ENCODE data around the gene MCM5. TPM values are rescaled to one million over a fixed set of nuclear protein-coding genes. Genes with fewer than 3 reads are reported as not detected.

Gene MCM5
- total and polyA plus RNA-seq, 4 donors: 6.7 to 104 (median 8.8) TPM

DNA sequence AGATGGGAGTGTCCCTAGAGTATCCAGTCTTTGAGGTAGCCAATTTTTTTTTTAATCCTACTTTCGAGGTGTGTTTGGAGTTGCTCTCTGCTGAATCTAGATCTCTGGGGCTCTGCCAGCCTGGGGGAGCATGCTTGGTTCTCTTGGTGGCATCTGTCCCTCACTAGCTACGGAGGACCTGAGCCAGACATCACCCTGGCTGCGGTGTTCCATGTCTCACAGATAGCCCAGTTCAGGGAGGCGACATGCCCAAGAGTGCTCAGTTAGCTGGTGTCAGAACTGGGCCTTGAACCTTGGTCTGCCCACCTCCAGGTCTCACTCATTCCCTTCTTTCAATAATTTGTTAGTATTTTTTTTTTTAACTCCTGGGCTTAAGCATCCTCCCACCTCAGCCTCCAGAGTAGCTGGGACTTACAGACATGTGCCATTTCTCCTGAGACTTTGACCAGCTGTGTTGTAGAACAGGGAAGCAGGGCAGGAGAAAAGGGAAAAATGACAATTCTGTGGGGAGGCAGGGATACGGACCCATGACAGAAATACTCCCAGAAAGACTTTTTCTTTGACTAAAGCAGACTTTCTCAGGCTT is 18.4 kb upstream of the MCM5 start:
- no peak for DNase-seq (ENCODE audit: low spot score)
- peak overlapping the region; percentile 69 to 74 for H3K27ac ChIP-seq (ENCODE audit: low read depth in 1 of 2, low read length in 2 of 2)
- peaks cover 15 to 56% (median 44%) of the 10 kb centered on the region in 4 donors for H3K4me1 ChIP-seq (ENCODE audit: control insufficient read depth in 4 of 4, insufficient read depth in 4 of 4, low read length in 3 of 4)
- H3K36me3 ChIP-seq (ENCODE audit: control insufficient read depth in 4 of 4, insufficient read depth in 3 of 4, low read depth in 1 of 4, low read length in 3 of 4): peaks cover under 1 to 5% (median 4%) of the 10 kb centered on the region in 4 donors
- H3K4me3 ChIP-seq (ENCODE audit: low read depth in 1 of 3, low read length in 3 of 3): peak overlapping the region; percentile 79 to 88 (median 87)
- H3K27me3 ChIP-seq (ENCODE audit: control insufficient read depth in 4 of 4, insufficient read depth in 4 of 4, low read length in 3 of 4): no peaks in the 10 kb centered on the region
- no peaks in the 10 kb centered on the region for H3K9me3 ChIP-seq (ENCODE audit: control insufficient read depth in 4 of 4, low read length in 3 of 4)
- WGBS: 35% methylated on average over 5 of the region's 5 CpGs
- peak overlapping the region; percentile 36 to 51 for H3K9ac ChIP-seq (ENCODE audit: low read depth in 1 of 2, low read length in 2 of 2)
- TF ChIP-seq HNF4A (conservative IDR thresholded peaks at IDR 0.05): peak in 1 of 2 donors; percentile 8
- no peak for TF ChIP-seq RXRA (IDR thresholded peaks at IDR 0.05)

DNA sequence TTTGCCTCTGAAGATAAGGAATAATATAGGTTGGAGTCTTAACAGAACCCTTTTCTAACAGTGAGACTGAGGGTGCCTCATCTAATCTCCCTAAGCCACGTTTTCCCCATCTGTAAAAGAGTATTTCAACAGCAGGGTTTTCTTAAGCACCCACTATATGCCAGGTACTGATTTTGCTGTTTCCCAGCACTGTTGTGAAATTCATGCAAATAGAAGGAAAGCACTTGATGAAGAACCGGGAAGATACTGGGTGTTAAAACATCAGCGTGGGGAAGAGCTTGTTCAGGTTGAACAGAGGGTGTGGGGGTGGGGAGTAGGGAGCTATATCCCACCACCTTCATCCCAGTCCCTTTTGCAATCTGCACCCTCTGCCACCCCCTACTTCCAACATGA is 16.3 kb upstream of the MCM5 start:
- Histone ChIP-seq H3K9me3 (ENCODE audit: control insufficient read depth in 4 of 4, low read length in 3 of 4) (no peaks in the 10 kb centered on the region), H3K4me1 (ENCODE audit: control insufficient read depth in 4 of 4, insufficient read depth in 4 of 4, low read length in 3 of 4) (peaks cover 15 to 46% (median 37%) of the 10 kb centered on the region in 4 donors), H3K9ac (ENCODE audit: low read depth in 1 of 2, low read length in 2 of 2) (no peak overlapping the region), H3K27me3 (ENCODE audit: control insufficient read depth in 4 of 4, insufficient read depth in 4 of 4, low read length in 3 of 4) (no peaks in the 10 kb centered on the region), H3K27ac (ENCODE audit: low read depth in 1 of 2, low read length in 2 of 2) (peak overlapping the region in 1 of 2 donors; percentile 47), H3K36me3 (ENCODE audit: control insufficient read depth in 4 of 4, insufficient read depth in 3 of 4, low read depth in 1 of 4, low read length in 3 of 4) (peaks cover 9 to 17% (median 10%) of the 10 kb centered on the region in 4 donors), H3K4me3 (ENCODE audit: low read depth in 1 of 3, low read length in 3 of 3) (peak overlapping the region; percentile 19 to 66 (median 65))
- no peak for TF ChIP-seq SP1 (IDR thresholded peaks at IDR 0.05)
- peak in 1 of 2 donors; percentile 60 for TF ChIP-seq RXRA (IDR thresholded peaks at IDR 0.05)
- no peak for TF ChIP-seq FOXA2 (IDR thresholded peaks at IDR 0.05)
- no peak for TF ChIP-seq ZBTB33 (IDR thresholded peaks at IDR 0.05)
- no peak for TF ChIP-seq JUND (IDR thresholded peaks at IDR 0.05)
- peak; percentile 38 to 61 for TF ChIP-seq HNF4A (conservative IDR thresholded peaks at IDR 0.05)
- TF ChIP-seq, protein P1, sequence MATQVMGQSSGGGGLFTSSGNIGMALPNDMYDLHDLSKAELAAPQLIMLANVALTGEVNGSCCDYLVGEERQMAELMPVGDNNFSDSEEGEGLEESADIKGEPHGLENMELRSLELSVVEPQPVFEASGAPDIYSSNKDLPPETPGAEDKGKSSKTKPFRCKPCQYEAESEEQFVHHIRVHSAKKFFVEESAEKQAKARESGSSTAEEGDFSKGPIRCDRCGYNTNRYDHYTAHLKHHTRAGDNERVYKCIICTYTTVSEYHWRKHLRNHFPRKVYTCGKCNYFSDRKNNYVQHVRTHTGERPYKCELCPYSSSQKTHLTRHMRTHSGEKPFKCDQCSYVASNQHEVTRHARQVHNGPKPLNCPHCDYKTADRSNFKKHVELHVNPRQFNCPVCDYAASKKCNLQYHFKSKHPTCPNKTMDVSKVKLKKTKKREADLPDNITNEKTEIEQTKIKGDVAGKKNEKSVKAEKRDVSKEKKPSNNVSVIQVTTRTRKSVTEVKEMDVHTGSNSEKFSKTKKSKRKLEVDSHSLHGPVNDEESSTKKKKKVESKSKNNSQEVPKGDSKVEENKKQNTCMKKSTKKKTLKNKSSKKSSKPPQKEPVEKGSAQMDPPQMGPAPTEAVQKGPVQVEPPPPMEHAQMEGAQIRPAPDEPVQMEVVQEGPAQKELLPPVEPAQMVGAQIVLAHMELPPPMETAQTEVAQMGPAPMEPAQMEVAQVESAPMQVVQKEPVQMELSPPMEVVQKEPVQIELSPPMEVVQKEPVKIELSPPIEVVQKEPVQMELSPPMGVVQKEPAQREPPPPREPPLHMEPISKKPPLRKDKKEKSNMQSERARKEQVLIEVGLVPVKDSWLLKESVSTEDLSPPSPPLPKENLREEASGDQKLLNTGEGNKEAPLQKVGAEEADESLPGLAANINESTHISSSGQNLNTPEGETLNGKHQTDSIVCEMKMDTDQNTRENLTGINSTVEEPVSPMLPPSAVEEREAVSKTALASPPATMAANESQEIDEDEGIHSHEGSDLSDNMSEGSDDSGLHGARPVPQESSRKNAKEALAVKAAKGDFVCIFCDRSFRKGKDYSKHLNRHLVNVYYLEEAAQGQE (IDR thresholded peaks at IDR 0.05): peak; percentile 28
- peak in 1 of 2 donors; percentile 4 for TF ChIP-seq RAD21 (IDR thresholded peaks at IDR 0.05)
- TF ChIP-seq, protein P2, sequence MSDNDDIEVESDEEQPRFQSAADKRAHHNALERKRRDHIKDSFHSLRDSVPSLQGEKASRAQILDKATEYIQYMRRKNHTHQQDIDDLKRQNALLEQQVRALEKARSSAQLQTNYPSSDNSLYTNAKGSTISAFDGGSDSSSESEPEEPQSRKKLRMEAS (IDR thresholded peaks at IDR 0.05): peak; percentile 43
- TF ChIP-seq NR2F2 (IDR thresholded peaks at IDR 0.05): no peak
- no peak for TF ChIP-seq TAF1 (conservative IDR thresholded peaks at IDR 0.05)
- TF ChIP-seq YY1 (IDR thresholded peaks at IDR 0.05): no peak
- TF ChIP-seq EGR1 (IDR thresholded peaks at IDR 0.05; ENCODE audit: low read depth in 2 of 2): peak in 1 of 2 donors; percentile 15
- TF ChIP-seq, protein P3, sequence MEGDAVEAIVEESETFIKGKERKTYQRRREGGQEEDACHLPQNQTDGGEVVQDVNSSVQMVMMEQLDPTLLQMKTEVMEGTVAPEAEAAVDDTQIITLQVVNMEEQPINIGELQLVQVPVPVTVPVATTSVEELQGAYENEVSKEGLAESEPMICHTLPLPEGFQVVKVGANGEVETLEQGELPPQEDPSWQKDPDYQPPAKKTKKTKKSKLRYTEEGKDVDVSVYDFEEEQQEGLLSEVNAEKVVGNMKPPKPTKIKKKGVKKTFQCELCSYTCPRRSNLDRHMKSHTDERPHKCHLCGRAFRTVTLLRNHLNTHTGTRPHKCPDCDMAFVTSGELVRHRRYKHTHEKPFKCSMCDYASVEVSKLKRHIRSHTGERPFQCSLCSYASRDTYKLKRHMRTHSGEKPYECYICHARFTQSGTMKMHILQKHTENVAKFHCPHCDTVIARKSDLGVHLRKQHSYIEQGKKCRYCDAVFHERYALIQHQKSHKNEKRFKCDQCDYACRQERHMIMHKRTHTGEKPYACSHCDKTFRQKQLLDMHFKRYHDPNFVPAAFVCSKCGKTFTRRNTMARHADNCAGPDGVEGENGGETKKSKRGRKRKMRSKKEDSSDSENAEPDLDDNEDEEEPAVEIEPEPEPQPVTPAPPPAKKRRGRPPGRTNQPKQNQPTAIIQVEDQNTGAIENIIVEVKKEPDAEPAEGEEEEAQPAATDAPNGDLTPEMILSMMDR (IDR thresholded peaks at IDR 0.05; ENCODE audit: low read depth, low read length, missing input control): no peak
- TF ChIP-seq FOXA1 (IDR thresholded peaks at IDR 0.05): no peak
- TF ChIP-seq, protein P4, sequence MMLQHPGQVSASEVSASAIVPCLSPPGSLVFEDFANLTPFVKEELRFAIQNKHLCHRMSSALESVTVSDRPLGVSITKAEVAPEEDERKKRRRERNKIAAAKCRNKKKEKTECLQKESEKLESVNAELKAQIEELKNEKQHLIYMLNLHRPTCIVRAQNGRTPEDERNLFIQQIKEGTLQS (IDR thresholded peaks at IDR 0.05): no peak
- 37% methylated on average over 3 of the region's 3 CpGs for WGBS
- no peak for DNase-seq (ENCODE audit: low spot score)

Measured in liver (tissue), 9 donors.